ENCODE data around the gene RGS9. TPM values are rescaled to one million over a fixed set of nuclear protein-coding genes. Genes with fewer than 3 reads are reported as not detected.

The RGS9 gene
- total and polyA plus RNA-seq, 2 donors (not counting 1 experiment from before 2014, with no cell fraction given): 0.36 to 3.4 TPM

DNA sequence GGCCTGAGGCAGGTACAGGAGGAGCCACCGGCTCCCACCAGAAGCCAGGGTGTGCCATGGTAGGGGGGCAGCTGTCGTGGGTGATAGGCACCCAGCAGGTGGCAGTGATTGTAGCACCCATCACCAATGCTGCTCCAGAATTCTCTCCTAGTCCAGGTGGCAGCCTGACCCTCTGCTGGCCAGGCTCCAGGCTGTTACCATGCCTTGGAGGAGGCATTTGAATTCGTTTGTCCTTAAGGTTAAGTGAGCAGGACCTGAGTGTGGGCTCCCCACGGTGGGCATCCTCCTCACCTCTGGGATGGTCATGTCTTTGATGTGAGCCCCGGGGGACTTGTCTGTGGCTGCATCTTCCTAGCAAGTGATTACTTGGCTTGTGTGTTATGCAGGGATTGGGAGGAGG lies 59.4 kb downstream of the RGS9 start:
- Histone ChIP-seq H3K4me1 (ENCODE audit: control insufficient read depth in 2 of 2, insufficient read depth in 2 of 2, low read length in 2 of 2) (no peaks in the 10 kb centered on the region), H3K27ac (ENCODE audit: low read length in 2 of 2) (no peak overlapping the region), H3K4me2 (replicated peaks; ENCODE audit: low read depth, low read length, poor library complexity, severe bottlenecking) (no peak overlapping the region), H4K20me1 (ENCODE audit: control insufficient read depth, insufficient read depth, low read length, poor library complexity, severe bottlenecking) (no peaks in the 10 kb centered on the region), H3K27me3 (replicated peaks in 1 of 4; ENCODE audit: control extremely low read depth in 1 of 4, control insufficient read depth in 3 of 4, insufficient read depth in 4 of 4, low read length in 3 of 4) (no peaks in the 10 kb centered on the region), H3K9me3 (ENCODE audit: control extremely low read depth in 1 of 3, control insufficient read depth in 2 of 3, insufficient read depth in 1 of 3, low read length in 2 of 3) (no peaks in the 10 kb centered on the region), H3K4me3 (ENCODE audit: control extremely low read depth in 1 of 5, extremely low read depth in 1 of 5, insufficient read depth in 1 of 5, low read depth in 2 of 5, low read length in 4 of 5) (no peak overlapping the region), H2AFZ (ENCODE audit: insufficient read depth, low read depth, low read length, poor library complexity, severe bottlenecking) (no peak overlapping the region), H3K79me2 (ENCODE audit: control insufficient read depth, insufficient read depth, low read length) (no peaks in the 10 kb centered on the region), H3K36me3 (replicated peaks in 1 of 2; ENCODE audit: control extremely low read depth in 1 of 2, control insufficient read depth in 1 of 2, extremely low read depth in 1 of 2, insufficient read depth in 2 of 2, low read length in 1 of 2) (no peaks in the 10 kb centered on the region), H3K9ac (ENCODE audit: low read length) (no peak overlapping the region)
- no peaks in the 10 kb centered on the region for H3K27me3 Mint-ChIP-seq
- DNase-seq (no peak), ATAC-seq (ENCODE audit: low read depth) (no peak)
- ChIA-PET CTCF (interaction anchor here (1.6 to 1.8 kb wide), 2 partner anchors 60 to 96 kb away, joined by 3 to 5 read pairs; partner anchors contain the start of gene RGS9), POLR2A (no interaction called here)
- no peaks in the 10 kb centered on the region for H3K9me3 Mint-ChIP-seq (ENCODE audit: insufficient read depth)
- 100% methylated on average over 2 of the region's 5 CpGs for WGBS (ENCODE audit: insufficient coverage)
- no peak overlapping the region for H3K27ac Mint-ChIP-seq
- intact Hi-C loops (cut with micrococcal nuclease): loop anchor here (5.0 kb wide), 1 partner anchor 74 kb away; no protein-coding TSS in a partner anchor
- peaks cover 2% of the 10 kb centered on the region for H3K4me1 Mint-ChIP-seq
- TF ChIP-seq EZH2 (IDR thresholded peaks at IDR 0.05; ENCODE audit: borderline replicate concordance, insufficient read depth, low read depth, low read length, poor library complexity, severe bottlenecking): no peak
- TF ChIP-seq, protein P1, sequence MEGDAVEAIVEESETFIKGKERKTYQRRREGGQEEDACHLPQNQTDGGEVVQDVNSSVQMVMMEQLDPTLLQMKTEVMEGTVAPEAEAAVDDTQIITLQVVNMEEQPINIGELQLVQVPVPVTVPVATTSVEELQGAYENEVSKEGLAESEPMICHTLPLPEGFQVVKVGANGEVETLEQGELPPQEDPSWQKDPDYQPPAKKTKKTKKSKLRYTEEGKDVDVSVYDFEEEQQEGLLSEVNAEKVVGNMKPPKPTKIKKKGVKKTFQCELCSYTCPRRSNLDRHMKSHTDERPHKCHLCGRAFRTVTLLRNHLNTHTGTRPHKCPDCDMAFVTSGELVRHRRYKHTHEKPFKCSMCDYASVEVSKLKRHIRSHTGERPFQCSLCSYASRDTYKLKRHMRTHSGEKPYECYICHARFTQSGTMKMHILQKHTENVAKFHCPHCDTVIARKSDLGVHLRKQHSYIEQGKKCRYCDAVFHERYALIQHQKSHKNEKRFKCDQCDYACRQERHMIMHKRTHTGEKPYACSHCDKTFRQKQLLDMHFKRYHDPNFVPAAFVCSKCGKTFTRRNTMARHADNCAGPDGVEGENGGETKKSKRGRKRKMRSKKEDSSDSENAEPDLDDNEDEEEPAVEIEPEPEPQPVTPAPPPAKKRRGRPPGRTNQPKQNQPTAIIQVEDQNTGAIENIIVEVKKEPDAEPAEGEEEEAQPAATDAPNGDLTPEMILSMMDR (IDR thresholded peaks at IDR 0.05): no peak
- no peak overlapping the region for H3K4me3 Mint-ChIP-seq

DNA sequence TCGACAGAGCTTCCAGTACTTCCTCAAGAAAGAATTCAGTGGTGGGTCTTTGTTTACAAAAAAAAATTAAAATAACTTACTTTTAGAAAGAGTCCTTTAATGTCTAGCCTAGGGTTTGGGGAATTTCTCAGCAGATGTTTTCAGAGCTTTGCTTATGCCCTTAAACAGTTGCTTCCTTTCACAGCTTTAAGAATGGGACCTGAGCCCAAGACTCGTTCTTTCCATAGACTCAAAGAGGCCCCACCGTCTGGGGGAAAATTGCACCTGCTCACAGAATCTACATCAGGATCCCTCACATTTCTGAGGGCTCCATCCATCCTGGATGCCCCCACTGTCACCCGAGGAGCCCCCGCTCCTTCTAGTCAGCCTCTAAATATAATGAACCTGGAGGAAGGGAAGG lies 60.0 kb downstream of the RGS9 start:
- H3K4me3 Mint-ChIP-seq: no peak overlapping the region
- no peak overlapping the region for H3K9ac ChIP-seq (ENCODE audit: low read length)
- no peak overlapping the region for H3K27ac Mint-ChIP-seq
- ChIA-PET POLR2A (no interaction called here), CTCF (interaction anchor here (1.0 to 2.1 kb wide), 8 partner anchors 10 to 420 kb away, joined by 3 to 12 read pairs (median 4); partner anchors contain the start of gene RGS9)
- H3K27me3 ChIP-seq (replicated peaks in 1 of 4; ENCODE audit: control extremely low read depth in 1 of 4, control insufficient read depth in 3 of 4, insufficient read depth in 4 of 4, low read length in 3 of 4): no peaks in the 10 kb centered on the region
- no peak overlapping the region for H2AFZ ChIP-seq (ENCODE audit: insufficient read depth, low read depth, low read length, poor library complexity, severe bottlenecking)
- no peaks in the 10 kb centered on the region for H4K20me1 ChIP-seq (ENCODE audit: control insufficient read depth, insufficient read depth, low read length, poor library complexity, severe bottlenecking)
- peaks cover 2% of the 10 kb centered on the region for H3K4me1 Mint-ChIP-seq
- no peak for TF ChIP-seq EZH2 (IDR thresholded peaks at IDR 0.05; ENCODE audit: borderline replicate concordance, insufficient read depth, low read depth, low read length, poor library complexity, severe bottlenecking)
- TF ChIP-seq, protein P1 (IDR thresholded peaks at IDR 0.05): no peak
- no peak overlapping the region for H3K4me3 ChIP-seq (ENCODE audit: control extremely low read depth in 1 of 5, extremely low read depth in 1 of 5, insufficient read depth in 1 of 5, low read depth in 2 of 5, low read length in 4 of 5)
- intact Hi-C loops (cut with micrococcal nuclease): loop anchor here (5.0 kb wide), 1 partner anchor 75 kb away; no protein-coding TSS in a partner anchor
- 50% methylated on average over 2 of the region's 5 CpGs for WGBS (ENCODE audit: insufficient coverage)
- no peaks in the 10 kb centered on the region for H3K9me3 ChIP-seq (ENCODE audit: control extremely low read depth in 1 of 3, control insufficient read depth in 2 of 3, insufficient read depth in 1 of 3, low read length in 2 of 3)
- no peaks in the 10 kb centered on the region for H3K9me3 Mint-ChIP-seq (ENCODE audit: insufficient read depth)
- no peak for ATAC-seq (ENCODE audit: low read depth)
- no peak for DNase-seq
- no peaks in the 10 kb centered on the region for H3K79me2 ChIP-seq (ENCODE audit: control insufficient read depth, insufficient read depth, low read length)
- H3K36me3 ChIP-seq (replicated peaks in 1 of 2; ENCODE audit: control extremely low read depth in 1 of 2, control insufficient read depth in 1 of 2, extremely low read depth in 1 of 2, insufficient read depth in 2 of 2, low read length in 1 of 2): no peaks in the 10 kb centered on the region
- H3K27me3 Mint-ChIP-seq: no peaks in the 10 kb centered on the region
- no peak overlapping the region for H3K4me2 ChIP-seq (replicated peaks; ENCODE audit: low read depth, low read length, poor library complexity, severe bottlenecking)
- no peak overlapping the region for H3K27ac ChIP-seq (ENCODE audit: low read length in 2 of 2)
- H3K4me1 ChIP-seq (ENCODE audit: control insufficient read depth in 2 of 2, insufficient read depth in 2 of 2, low read length in 2 of 2): no peaks in the 10 kb centered on the region
